HG02759 (cell line): ENCODE data around the gene MDP1.
A peak's percentile ranks its signal among the peaks of the same experiment; 100 is the strongest.
"Not testable (repeated sequence)": the region's sequence is repeated elsewhere in the genome, so short reads cannot be mapped to it uniquely, and the experiment has no call there.

Experiments
- ATAC-seq: cut with Tn5 transposase; IDR thresholded peaks from one replicate; pipeline ENCODE4 v1.9.1; 2021; ENCODE audit warnings: mild to moderate bottlenecking, moderate library complexity; ENCODE audit not compliant: unreplicated experiment

MDP1 gene

GRCh38 chr14:24232121-24232644 is 16.3 kb upstream of the MDP1 start, which contains the start of gene NEDD8:
TSS of gene NEDD8 (minus strand) at chr14:24232367. CDS start at chr14:24232267, 100 bp downstream.
- peak; percentile 80 for ATAC-seq

- peak; percentile 3 for ATAC-seq
Observed at GRCh38 chr14:24231263-24232120, 15.6 kb upstream of the MDP1 start.

DNA sequence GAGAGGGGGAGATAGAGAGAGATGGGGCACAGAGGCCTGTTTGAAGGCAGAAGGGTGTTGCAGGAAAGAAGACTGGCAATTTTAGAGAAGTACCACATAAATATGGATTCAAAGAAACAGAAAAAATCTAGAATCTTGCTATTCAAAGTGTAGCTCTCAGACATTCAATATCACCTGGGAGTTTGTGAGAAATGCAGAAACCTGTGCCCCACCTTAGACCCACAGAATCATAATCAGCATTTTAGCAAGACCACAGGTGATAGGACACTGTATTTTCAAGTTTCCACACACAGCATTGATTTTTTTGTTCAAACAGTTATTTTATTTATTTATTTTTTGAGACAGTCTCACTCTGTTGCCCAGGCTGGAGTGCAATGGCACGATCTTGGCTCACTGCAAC is 13.0 kb upstream of the MDP1 start:
- ATAC-seq = no peak

DNA sequence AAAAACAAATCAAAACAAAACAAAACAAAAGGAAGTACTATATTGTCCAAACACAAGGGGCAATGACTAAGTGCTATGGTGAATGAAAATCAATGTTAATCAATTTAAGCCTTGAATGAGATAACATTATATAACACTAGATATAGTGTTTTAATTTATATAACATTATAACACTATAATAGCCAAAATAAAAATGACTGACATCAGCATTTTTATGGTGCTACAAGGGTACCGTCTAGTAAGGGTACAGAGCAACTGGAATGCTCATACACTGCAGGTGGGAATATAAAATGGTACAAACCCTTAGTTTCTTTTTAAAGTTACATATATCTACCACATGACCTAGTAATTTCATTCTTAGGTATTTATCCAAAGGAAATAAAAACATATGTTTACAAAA is 10.6 kb upstream of the MDP1 start:
- ATAC-seq = no peak

DNA sequence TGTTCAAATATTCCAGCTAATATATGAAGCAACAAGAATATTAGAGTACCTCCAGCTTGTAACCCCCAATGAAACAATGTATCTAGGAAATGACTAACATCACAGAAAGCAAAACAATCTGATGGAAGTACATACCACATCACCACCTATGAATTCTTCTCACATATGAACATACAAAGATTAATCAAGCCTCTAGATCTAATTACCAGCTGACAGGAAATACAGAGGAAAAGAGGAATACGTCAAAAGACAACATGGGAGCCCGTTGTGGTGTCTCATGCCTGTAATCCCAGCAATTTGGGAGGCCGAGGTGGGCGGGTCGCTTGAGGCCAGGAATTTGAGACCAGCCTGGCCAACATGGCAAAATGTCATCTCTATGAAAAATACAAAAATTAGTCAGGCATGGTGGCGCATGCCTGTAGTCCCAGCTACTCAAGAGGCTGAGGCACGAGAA is 8.8 kb upstream of the MDP1 start:
- no peak for ATAC-seq

DNA sequence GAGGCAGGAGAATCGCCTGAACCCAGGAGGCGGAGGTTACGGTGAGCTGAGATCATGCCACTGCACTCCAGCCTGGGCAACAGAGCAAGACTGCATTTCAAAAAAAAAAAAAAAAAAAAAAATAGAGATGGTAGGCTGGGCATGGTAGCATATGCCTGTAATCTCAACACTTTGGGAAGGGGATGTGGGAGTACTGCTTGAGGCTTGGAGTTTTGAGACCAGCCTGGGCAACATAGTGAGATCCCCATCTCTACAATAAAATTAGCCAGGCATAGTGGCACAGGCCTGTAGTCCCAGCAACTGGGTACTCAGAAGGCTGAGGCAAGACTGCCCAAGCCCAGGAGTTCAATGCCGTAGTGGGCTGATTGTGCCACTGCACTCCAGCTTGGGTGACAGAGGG is 7.1 kb upstream of the MDP1 start:
- ATAC-seq = not testable (repeated sequence)

GRCh38 chr14:24219521-24219920 is 3.7 kb upstream of the MDP1 start:
- no peak for ATAC-seq

DNA sequence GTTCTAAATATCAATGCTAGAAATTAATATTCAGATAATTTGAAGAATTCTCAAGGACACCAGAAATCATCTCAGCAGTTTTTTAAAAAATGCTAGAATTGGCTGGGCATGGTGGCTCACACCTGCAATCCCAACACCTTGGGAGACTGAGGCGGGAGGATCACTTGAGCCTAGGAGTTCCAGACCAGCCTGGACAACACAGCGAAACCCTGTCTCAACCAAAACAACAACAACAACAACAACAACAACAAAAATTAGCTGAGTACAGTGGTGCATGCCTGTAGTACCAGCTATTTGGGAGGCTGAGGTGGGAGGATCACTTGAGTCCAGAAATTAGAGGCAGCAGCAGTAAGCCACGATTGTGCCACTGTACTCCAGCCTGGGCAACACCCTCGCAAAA is 3.2 kb upstream of the MDP1 start:
- no peak for ATAC-seq

- ATAC-seq = not testable (repeated sequence)
Observed at GRCh38 chr14:24216876-24217275, 1.0 kb upstream of the MDP1 start.

DNA sequence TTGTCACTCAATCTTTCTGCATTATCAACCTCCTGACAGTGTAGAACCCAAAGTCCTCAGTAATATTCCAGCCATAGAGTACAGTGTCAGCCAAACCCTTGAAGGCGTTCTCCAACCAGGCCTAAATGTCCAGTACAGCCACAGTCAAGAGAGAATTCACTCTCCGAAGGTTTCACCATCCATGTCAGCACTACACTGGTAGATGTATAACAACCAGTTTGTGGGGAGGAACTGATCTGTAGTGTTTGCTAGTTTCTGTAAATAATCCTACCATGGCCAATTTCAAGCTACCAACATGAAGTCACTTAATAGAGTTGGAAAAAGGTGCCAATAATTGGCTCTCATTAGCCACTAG is 456 bp upstream of the MDP1 start:
- ATAC-seq = no peak

GRCh38 chr14:24213866-24214662 is 1.8 kb downstream of the MDP1 start:
- no peak for ATAC-seq

DNA sequence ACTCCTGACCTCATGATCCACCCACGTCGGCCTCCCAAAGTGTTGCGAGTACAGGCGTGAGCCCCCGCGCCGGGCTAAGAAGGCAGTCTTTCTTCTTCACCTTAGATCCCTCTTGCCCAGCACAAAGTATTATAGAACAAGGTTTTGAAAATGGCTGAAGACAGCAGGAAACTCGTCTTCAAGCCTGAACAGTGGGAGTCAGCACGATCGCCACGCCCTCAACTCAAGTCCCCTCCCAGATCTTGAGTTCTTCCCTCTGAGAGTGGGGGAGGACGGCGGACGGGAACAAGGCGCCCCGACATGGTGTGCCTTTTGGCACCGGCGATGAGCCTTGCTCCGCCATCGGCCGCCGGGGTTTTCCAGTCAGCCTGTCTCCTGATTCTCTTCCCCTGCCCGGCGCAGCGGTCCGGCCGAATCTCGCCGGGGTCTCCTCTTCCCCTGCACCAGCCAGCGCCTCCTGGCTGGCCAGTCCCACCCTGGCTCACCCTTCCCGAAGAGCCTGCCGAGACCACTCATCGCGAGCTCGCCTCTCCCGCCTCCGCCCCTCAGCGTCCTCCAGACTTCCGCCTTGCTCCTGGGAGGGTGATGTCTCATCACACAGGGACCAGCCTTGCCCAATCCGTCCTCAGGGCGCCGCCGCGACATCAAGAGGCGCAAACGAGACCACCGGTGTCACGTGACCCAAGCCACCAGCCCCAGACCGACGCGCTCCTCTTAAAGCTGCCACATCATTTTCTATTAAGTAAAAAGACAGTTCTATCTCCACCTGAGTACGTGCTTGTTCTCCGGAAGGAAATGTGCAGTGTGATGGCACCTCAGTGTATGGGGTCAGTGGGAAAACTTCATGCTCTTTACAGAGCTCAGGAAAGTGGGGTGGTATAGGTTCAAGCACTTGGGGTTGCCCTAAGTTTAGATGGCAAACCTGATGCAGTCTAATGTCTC is 2.7 kb downstream of the MDP1 start, which contains the start of gene CHMP4A:
CHMP4A (minus strand) TSS at position 565 of the 942 bp plus-strand sequence; CDS start at position 516, 49 bp downstream.
- ATAC-seq = peak; percentile 80

- no peak for ATAC-seq
Observed at GRCh38 chr14:24211311-24211710, 4.6 kb downstream of the MDP1 start.

DNA sequence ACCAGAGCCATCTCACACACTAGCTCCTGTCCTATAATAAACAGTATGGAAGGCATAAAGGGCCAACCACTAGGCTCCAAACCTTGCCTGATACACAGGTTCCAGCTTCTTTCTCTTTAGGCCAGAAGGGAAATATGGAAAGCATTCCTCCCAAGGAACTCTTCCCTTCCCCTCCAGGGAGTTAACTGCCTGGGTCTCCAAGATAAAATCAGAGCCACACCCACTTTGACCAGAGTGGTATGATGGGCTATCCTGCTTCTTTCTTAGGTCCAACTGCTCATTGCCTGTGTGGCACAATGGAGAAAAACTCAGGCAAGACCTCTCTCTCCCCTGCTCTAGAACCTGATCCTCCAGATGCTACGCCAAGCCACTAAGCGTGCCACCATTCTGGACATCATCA is 8.2 kb downstream of the MDP1 start:
- no peak for ATAC-seq

- ATAC-seq = no peak
Observed at GRCh38 chr14:24207104-24207551, 8.7 kb downstream of the MDP1 start.

- ATAC-seq = no peak
Observed at GRCh38 chr14:24206260-24207103, 9.4 kb downstream of the MDP1 start.

DNA sequence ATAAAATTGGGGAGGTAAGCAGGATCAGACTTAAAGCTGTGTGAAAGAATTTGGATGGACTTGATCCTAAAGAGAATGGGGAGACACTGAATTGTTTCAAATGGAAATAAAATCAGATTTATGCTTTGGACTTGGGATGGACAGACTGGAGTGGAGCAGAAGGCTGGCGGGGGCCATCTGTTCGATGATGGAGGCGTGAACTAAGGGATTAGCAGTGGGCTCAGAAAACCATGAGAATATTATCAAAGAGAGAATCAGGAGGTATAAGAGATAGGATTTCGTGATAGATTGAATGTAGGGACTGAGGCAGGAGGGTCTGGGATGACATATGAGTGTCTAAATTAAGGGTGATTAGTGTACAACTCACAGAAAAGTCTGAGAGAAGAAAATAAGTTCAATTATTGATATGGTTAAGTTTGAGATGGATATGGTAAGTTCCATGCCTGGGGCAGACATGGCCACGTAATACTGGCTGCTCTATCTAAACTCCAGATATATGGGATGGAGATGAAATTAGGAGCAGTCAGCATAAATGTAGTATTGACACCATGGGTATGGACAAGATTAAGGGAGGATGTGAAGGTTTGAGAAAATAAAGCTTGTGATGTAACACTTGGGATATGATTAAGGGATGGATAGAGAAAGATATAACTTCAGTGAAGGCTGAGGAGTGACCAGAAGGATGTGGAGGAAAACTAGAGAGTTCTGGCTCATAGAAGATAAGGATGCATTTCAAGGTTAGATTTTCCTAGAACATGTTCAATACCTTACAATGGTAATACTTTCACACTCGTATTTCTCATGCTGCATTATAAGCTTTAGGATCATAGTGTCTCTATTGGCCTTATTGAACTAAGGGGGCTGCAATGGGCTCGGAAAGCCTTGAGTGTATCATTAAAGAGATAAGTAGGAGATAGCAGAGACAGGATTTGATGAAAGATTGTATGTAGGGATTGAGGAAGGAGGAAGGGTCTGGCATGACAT is 11.4 kb downstream of the MDP1 start:
- no peak for ATAC-seq

DNA sequence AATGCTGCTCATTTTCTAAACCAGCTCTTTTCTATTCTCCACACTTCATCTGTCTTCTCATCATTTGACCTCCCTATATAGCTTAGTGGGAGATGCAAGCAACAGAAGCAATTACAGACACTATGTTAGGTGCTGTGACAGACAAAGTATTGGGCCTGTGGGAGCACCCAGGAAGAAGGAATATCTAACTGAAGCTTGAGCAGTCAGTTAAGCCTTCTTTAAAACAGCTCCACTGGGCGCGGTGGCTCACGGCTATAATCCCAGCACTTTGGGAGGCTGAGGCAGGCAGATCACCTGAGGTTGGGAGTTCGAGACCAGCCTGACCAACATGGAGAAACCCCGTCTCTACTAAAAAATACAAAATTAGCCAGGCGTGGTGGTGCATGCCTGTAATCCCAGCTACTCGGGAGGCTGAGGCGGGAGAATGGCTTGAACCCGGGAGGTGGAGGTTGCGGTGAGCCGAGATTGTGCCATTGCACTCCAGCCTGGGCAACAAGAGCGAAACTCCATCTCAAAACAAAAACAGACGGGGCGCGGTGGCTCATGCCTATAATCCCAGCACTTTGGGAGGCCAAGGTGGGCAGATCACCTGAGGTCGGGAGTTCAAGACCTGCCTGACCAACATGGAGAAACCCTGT is 12.5 kb downstream of the MDP1 start:
- ATAC-seq = not testable (repeated sequence)
